ENCODE measurements around the gene RAB3C.

GRCh38 chr5:58724992-58725391 is 142.1 kb downstream of the RAB3C start:
- TF ChIP-seq, protein P1, sequence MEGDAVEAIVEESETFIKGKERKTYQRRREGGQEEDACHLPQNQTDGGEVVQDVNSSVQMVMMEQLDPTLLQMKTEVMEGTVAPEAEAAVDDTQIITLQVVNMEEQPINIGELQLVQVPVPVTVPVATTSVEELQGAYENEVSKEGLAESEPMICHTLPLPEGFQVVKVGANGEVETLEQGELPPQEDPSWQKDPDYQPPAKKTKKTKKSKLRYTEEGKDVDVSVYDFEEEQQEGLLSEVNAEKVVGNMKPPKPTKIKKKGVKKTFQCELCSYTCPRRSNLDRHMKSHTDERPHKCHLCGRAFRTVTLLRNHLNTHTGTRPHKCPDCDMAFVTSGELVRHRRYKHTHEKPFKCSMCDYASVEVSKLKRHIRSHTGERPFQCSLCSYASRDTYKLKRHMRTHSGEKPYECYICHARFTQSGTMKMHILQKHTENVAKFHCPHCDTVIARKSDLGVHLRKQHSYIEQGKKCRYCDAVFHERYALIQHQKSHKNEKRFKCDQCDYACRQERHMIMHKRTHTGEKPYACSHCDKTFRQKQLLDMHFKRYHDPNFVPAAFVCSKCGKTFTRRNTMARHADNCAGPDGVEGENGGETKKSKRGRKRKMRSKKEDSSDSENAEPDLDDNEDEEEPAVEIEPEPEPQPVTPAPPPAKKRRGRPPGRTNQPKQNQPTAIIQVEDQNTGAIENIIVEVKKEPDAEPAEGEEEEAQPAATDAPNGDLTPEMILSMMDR (IDR thresholded peaks at IDR 0.05), result no peak
- TF ChIP-seq EP300 (IDR thresholded peaks at IDR 0.05), result no peak
